ENCODE data around the gene BIRC2.

GRCh38 chr11:102405501-102405900 is 58.5 kb downstream of the BIRC2 start:
- TF ChIP-seq POLR2AphosphoS5 (IDR thresholded peaks at IDR 0.05; ENCODE audit: low read depth, low read length) (no peak), TAF1 (IDR thresholded peaks at IDR 0.05; ENCODE audit: borderline replicate concordance, insufficient read depth, low read length) (no peak), REST (IDR thresholded peaks at IDR 0.05; ENCODE audit: insufficient read depth in 1 of 2, low read depth in 2 of 2, low read length in 2 of 2) (no peak), FOXP2 (optimal IDR thresholded peaks at IDR 0.05; ENCODE audit: borderline replicate concordance, extremely low read depth, extremely low read length, insufficient read depth) (no peak), SIN3A (IDR thresholded peaks at IDR 0.05; ENCODE audit: borderline replicate concordance, insufficient read depth, low read length) (no peak)
